HepG2 (cell line): Measurements from ENCODE around the gene GPC3.

Experiments used
- BHLHE40 ChIP-seq: IDR thresholded peaks from 2 replicates; pipeline ENCODE4 v1.6.1; 2011; ENCODE audit warnings: low read length, improper control_type of control experiment
- CTCF ChIP-seq: sonication (generic); formaldehyde crosslinking; IDR thresholded peaks from 2 replicates; pipeline ENCODE4 v1.5.0; 2020; ENCODE audit warnings: mild to moderate bottlenecking, missing genetic modification reagents, moderate library complexity
- ZNF282 ChIP-seq: fragments of 450-650 bp; IDR thresholded peaks from 2 replicates; pipeline ENCODE4 v1.6.1; 2018; ENCODE audit not compliant: partially characterized antibody

- TF ChIP-seq CTCF: no peak
- TF ChIP-seq BHLHE40: no peak
- TF ChIP-seq ZNF282: no peak
Measured at GRCh38 chrX:133847340-133847994, 137.9 kb downstream of the GPC3 start.
